Activated CD4-positive, alpha-beta T cell treated with anti-CD3 and anti-CD28 coated beads, Interleukin-2, amount 50 U/mL, for 24 hours (primary cell): ENCODE results near the gene SRXN1.

Source experiments
- DNase-seq, 2 donors: peaks; one replicate each; pipeline ENCODE4 v3.0.0-alpha.2; 2020; ENCODE audit warnings: low read depth in 1 of 2, low spot score in 1 of 2

SRXN1 gene

DNA sequence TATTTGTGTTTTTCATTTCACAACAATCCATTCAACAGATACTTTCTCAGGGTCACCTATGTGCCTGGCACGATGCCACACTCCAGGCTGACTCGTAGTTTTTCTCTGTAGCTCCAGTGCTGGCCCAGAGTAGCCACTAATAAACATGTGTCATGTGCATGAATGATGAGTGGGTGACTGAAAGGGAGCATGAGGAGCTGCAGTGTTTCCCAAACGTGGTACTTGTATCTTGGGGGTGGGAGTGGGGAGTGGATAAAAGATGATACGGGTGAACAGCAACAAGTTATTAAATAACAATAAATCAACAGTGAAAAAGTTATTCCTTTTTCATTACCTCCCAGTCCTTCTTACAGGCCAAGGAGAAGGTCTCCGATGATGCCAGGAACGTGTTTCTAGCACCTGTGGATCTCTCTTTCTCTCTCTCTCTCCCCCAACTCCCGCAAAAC is 17.1 kb downstream of the SRXN1 start:
- DNase-seq: no peak

DNA sequence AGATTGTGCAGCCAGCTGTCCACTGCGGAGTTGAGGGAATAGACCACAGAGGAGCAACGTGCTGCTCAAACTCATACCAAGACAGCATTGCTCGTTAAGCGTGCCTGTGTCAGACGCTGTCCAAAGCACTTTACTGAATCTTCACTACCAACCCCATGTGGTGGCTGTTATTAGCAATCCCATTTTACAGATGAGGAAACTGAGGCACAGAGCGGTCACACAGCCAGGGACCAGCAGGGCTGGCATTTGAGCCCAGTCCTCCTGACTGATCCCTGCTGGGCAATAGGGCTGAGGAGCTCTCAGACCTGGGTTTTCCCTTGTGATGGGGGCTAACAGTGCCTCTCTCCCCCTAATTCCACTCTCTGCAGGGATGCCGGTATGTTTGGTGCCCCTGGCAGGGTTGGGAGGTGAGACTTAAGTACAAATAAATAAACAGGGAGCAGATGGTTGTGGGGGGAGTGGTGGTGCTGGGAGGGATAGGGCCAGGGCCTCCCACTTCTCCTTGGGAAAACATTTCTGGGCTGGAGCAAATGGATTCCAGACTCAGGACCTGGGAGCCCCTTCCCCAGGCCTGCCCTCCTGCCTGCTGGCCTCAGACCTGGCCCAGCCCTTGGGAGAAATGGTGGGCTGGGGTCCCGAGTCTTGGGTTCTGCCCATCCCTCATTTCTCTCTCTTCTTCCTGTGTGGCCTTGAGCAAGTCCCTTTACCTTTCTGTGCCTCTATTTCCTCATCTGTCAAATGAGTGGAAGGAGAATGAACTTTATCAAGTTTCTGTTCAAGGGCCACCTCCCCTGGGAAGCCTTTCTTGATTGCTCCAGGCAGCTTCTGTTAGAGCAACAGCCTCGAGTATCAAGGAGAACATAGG is 17.7 kb downstream of the SRXN1 start:
- no peak for DNase-seq

GRCh38 chr20:634148-634925 is 18.7 kb downstream of the SRXN1 start:
- DNase-seq: no peak

GRCh38 chr20:631101-631500 is 21.9 kb downstream of the SRXN1 start:
- DNase-seq: no peak

- DNase-seq: no peak
Measured at GRCh38 chr20:626579-626978, 26.4 kb downstream of the SRXN1 start.

DNA sequence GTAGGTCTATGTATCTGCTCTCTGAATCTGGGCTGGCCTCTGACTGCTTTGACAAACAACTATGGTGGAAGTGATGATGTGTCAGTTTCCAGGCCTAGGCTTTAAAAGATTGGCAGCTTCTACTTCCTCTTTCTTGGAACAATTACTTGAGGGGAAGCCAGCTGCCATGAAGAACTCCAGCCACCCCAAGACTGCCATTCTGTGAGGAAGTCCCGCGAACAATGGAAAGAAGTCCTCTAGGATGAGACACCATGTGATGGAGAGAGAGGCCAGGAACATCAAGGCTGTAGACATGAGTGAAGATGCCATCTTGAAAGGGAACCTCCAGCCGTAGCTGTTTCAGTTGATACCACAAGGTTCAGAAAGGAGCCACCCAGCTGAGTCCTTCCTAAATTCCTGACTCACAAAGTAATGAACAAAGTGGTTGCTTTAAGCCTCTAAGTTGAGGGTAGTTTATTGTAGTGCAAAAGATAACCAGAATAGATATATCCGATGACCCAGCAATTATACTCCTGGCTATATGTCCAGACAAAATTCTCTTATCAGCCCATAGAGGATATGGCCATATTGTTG is 27.6 kb downstream of the SRXN1 start:
- no peak for DNase-seq

DNA sequence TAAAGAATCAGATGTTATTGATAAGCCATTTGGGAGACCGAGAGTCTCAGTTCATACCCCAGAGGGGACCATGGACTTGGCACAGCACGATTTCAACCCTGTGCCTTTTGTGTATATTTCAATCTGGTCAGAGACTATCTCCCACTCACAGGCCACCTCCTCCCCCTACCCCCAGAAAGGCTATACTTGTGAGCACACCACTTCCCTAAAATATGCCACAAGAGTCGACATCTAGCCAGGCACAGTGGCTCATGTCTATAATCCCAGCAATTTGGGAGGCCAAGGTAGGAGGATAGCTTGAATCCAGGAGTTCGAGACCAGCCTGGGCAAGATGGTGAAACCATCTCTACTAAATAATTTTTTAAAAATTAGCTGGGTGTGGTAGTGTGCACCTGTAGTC is 29.3 kb downstream of the SRXN1 start:
- DNase-seq: no peak

GRCh38 chr20:623021-623420 is 30.0 kb downstream of the SRXN1 start:
- no peak for DNase-seq

- DNase-seq: no peak
Measured at GRCh38 chr20:622161-622560, 30.8 kb downstream of the SRXN1 start.

DNA sequence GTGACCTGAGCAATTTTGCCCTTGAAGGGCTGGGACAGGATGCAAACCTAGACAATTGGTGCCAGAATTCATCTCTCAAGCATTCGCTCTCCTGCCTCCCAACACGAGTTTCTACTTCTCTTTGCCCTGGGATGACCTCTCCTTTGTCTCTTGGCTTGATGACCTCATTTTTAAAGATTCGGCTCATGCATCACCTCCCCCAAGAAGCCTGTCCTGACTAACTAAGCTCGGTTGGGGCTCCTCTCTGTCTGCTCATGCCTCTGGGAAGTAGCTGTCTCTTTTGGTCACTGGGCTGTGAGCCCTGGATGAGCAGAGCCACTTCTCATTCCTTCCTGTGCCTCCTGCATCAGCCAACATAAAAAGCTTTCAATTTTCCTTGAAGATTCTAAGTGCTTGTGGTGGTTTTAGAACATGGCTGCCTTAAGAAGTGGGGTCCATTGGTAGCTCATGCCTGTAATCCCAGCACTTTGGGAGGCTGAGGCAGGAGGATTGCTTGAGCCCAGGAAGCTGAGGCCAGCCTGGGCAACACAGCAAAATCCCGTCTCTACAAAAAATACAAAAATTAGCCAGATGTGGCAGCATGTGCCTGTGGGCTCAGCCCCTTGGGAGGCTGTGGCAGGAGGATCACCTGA is 31.8 kb downstream of the SRXN1 start:
- DNase-seq: no peak

- no peak for DNase-seq
Measured at GRCh38 chr20:620246-620645, 32.8 kb downstream of the SRXN1 start.

GRCh38 chr20:618980-619379 is 34.0 kb downstream of the SRXN1 start:
- DNase-seq: no peak

GRCh38 chr20:617934-618690 is 34.9 kb downstream of the SRXN1 start:
- DNase-seq: no peak

DNA sequence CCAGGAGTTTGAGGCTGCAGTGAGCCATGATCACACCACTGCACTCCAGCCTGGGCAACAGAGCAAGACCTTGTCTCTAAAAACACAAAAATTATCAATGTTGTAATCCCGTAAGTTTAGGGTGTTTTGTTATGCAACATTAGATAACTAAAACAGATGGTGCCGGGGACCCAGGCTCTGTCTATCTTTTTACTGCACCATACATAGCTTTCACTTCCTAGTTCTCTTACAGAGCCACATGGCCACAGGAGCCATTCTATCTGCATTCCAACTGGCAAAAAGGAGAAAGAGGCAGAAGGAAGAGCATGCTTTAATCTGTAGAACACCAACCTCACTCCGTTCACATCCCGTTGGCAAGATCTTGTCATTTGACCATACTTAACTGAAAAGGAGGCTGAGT is 37.5 kb downstream of the SRXN1 start:
- DNase-seq: no peak

DNA sequence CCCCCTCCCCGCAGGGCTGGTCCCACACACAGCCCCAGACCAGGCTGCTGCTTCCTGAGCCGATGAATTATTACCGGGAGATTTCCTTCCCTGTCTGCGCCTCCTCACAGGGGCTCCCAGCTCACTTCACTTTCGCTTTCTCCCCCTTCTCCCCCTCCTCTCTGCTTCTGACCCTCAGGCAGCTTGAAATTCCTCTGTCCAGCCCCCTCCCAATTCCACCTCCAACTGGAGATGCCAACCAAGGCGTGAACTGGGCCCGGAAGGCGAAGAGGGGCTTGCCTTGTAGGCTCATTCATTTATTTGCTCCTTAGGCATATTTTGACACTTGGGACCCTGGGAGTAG is 41.2 kb downstream of the SRXN1 start:
- DNase-seq: no peak

GRCh38 chr20:611047-611842 is 41.8 kb downstream of the SRXN1 start:
- no peak for DNase-seq

- no peak for DNase-seq
Measured at GRCh38 chr20:610130-611046, 42.6 kb downstream of the SRXN1 start, which contains the start of gene TCF15. TCF15 (minus strand) TSS chr20:610309; CDS start chr20:610237, 72 bp downstream.

DNA sequence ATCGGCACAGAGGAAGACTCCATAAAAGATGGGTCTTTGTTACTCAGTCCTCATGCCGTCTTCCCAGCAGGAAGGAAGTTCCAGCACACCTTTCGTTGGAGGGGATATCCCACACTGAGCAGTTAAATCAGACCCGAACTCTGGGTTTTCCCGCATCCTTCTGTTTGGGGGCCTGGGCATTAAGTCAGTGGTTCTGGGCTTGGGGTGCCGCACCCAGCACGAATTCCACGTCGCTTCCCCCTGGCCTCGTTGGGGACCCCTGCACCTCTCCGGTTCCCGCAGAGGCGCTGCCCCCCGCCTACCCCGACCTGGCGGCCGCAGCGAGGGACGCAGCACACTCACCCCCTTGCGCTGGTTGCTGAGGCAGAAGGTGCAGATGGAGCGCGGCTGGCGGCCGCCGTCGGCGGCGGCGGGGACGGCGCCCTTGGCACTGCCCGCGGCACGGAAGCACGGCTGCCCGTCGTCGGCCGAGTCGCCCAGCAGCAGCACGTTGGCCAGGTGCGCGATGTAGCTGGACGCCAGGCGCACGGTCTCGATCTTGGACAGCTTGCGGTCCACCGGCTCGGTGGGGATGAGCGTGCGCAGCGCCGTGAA is 43.5 kb downstream of the SRXN1 start:
- no peak for DNase-seq

GRCh38 chr20:608970-609369 is 44.0 kb downstream of the SRXN1 start:
- no peak for DNase-seq
